HEK293 (cell line): ENCODE data around the gene TERC.

Source experiments
- GFI1B ChIP-seq: fragments of 450-650 bp; formaldehyde crosslinking; IDR thresholded peaks from 2 replicates; pipeline ENCODE4 v1.5.1; 2016; ENCODE audit warnings: missing biosample characterization, missing genetic modification characterization
- GLIS2 ChIP-seq: fragments of 450-650 bp; formaldehyde crosslinking; IDR thresholded peaks from 2 replicates; pipeline ENCODE4 v1.5.1; 2016; ENCODE audit warnings: missing biosample characterization, missing genetic modification characterization
- HOXA7 ChIP-seq: sonication (generic); formaldehyde crosslinking; IDR thresholded peaks from 2 replicates; pipeline ENCODE4 v1.8.1; 2022; ENCODE audit warnings: missing genetic modification reagents, borderline replicate concordance
- KLF1 ChIP-seq: fragments of 450-650 bp; formaldehyde crosslinking; IDR thresholded peaks from 2 replicates; pipeline ENCODE4 v1.5.1; 2016; ENCODE audit warnings: missing biosample characterization, missing genetic modification characterization
- PRDM1 ChIP-seq: fragments of 450-650 bp; formaldehyde crosslinking; IDR thresholded peaks from 2 replicates; pipeline ENCODE4; 2016; ENCODE audit warnings: missing biosample characterization, missing genetic modification characterization
- SALL2 ChIP-seq: fragments of 450-650 bp; formaldehyde crosslinking; IDR thresholded peaks from 2 replicates; pipeline ENCODE4 v1.5.0; 2017; ENCODE audit warnings: missing biosample characterization, mild to moderate bottlenecking, missing genetic modification characterization, borderline replicate concordance
- SCRT2 ChIP-seq: fragments of 450-650 bp; formaldehyde crosslinking; IDR thresholded peaks from 2 replicates; pipeline ENCODE4 v1.5.1; 2016; ENCODE audit warnings: missing biosample characterization, missing genetic modification characterization
- SETDB1 ChIP-seq: IDR thresholded peaks from one replicate; pipeline ENCODE4 v1.6.1; 2017; ENCODE audit warnings: mild to moderate bottlenecking, low read length, moderate library complexity, mixed read lengths; ENCODE audit not compliant: insufficient read length
- TCF7L2 ChIP-seq: IDR thresholded peaks from 2 replicates; pipeline ENCODE4 v1.6.1; 2011; ENCODE audit warnings: low read depth, mild to moderate bottlenecking, inconsistent platforms, low read length, moderate library complexity, borderline replicate concordance
- YY1 ChIP-seq: fragments of 450-650 bp; formaldehyde crosslinking; IDR thresholded peaks from 2 replicates; pipeline ENCODE4 v1.5.1; 2018; ENCODE audit warnings: missing biosample characterization, missing genetic modification characterization
- ZBTB1 ChIP-seq: fragments of 450-650 bp; formaldehyde crosslinking; IDR thresholded peaks from 2 replicates; pipeline ENCODE4 v1.5.1; 2016; ENCODE audit warnings: missing biosample characterization, missing genetic modification characterization
- ZBTB17 ChIP-seq: fragments of 450-650 bp; formaldehyde crosslinking; IDR thresholded peaks from 2 replicates; pipeline ENCODE4 v1.5.1; 2016; ENCODE audit warnings: missing biosample characterization, missing genetic modification characterization
- ZIC2 ChIP-seq: fragments of 450-650 bp; formaldehyde crosslinking; IDR thresholded peaks from 2 replicates; pipeline ENCODE4 v1.5.1; 2016; ENCODE audit warnings: missing biosample characterization, missing genetic modification characterization
- ZNF112 ChIP-seq: fragments of 450-650 bp; formaldehyde crosslinking; IDR thresholded peaks from 2 replicates; pipeline ENCODE4 v1.5.0; 2017; ENCODE audit warnings: missing biosample characterization, missing genetic modification characterization
- ZNF174 ChIP-seq: fragments of 450-650 bp; formaldehyde crosslinking; IDR thresholded peaks from 2 replicates; pipeline ENCODE4 v1.5.0; 2017; ENCODE audit warnings: missing biosample characterization, mild to moderate bottlenecking, missing genetic modification characterization
- ZNF19 ChIP-seq: fragments of 450-650 bp; formaldehyde crosslinking; IDR thresholded peaks from 2 replicates; pipeline ENCODE4; 2016; ENCODE audit warnings: missing biosample characterization, missing genetic modification characterization, low read depth
- ZNF292 ChIP-seq: fragments of 450-650 bp; formaldehyde crosslinking; IDR thresholded peaks from 2 replicates; pipeline ENCODE4 v1.5.1; 2016; ENCODE audit warnings: low read depth, missing biosample characterization, missing genetic modification characterization, borderline replicate concordance
- ZNF311 ChIP-seq: fragments of 450-650 bp; formaldehyde crosslinking; IDR thresholded peaks from 2 replicates; pipeline ENCODE4 v1.5.1; 2017; ENCODE audit warnings: missing biosample characterization, missing genetic modification characterization, borderline replicate concordance
- ZNF423 ChIP-seq: fragments of 450-650 bp; formaldehyde crosslinking; IDR thresholded peaks from 2 replicates; pipeline ENCODE4 v1.5.1; 2016; ENCODE audit warnings: missing biosample characterization, missing genetic modification characterization
- ZNF473 ChIP-seq: fragments of 450-650 bp; formaldehyde crosslinking; IDR thresholded peaks from 2 replicates; pipeline ENCODE4 v1.5.1; 2017; ENCODE audit warnings: missing biosample characterization, missing genetic modification characterization
- ZNF530 ChIP-seq: fragments of 450-650 bp; formaldehyde crosslinking; IDR thresholded peaks from 2 replicates; pipeline ENCODE4 v1.5.1; 2016; ENCODE audit warnings: low read depth, missing biosample characterization, missing genetic modification characterization
- ZNF560 ChIP-seq: fragments of 450-650 bp; formaldehyde crosslinking; IDR thresholded peaks from 2 replicates; pipeline ENCODE4 v1.5.1; 2017; ENCODE audit warnings: missing biosample characterization, missing genetic modification characterization, borderline replicate concordance
- ZNF670 ChIP-seq: fragments of 450-650 bp; formaldehyde crosslinking; IDR thresholded peaks from 2 replicates; pipeline ENCODE4 v1.5.1; 2016; ENCODE audit warnings: missing biosample characterization, missing genetic modification characterization, low read depth
- ZNF792 ChIP-seq: fragments of 450-650 bp; formaldehyde crosslinking; IDR thresholded peaks from 2 replicates; pipeline ENCODE4 v1.5.1; 2016; ENCODE audit warnings: missing biosample characterization, missing genetic modification characterization
- TF ChIP-seq, protein P1 (sequence below): fragments of 450-650 bp; formaldehyde crosslinking; IDR thresholded peaks from 2 replicates; pipeline ENCODE4 v1.5.1; 2016; ENCODE audit warnings: missing biosample characterization, missing genetic modification characterization
- TF ChIP-seq, protein P2 (sequence below): fragments of 450-650 bp; formaldehyde crosslinking; IDR thresholded peaks from 2 replicates; pipeline ENCODE4 v1.5.1; 2016; ENCODE audit warnings: missing biosample characterization, missing genetic modification characterization, low read depth
- TF ChIP-seq, protein P3 (sequence below): fragments of 450-650 bp; formaldehyde crosslinking; IDR thresholded peaks from 2 replicates; pipeline ENCODE4 v1.5.1; 2016; ENCODE audit warnings: missing biosample characterization, missing genetic modification characterization
- TF ChIP-seq, protein P4 (sequence below): fragments of 450-650 bp; formaldehyde crosslinking; IDR thresholded peaks from 2 replicates; pipeline ENCODE4 v1.5.1; 2016; ENCODE audit warnings: missing biosample characterization, missing genetic modification characterization
- TF ChIP-seq, protein P5 (sequence below): fragments of 450-650 bp; formaldehyde crosslinking; IDR thresholded peaks from 2 replicates; pipeline ENCODE4 v1.5.1; 2016; ENCODE audit warnings: missing biosample characterization, missing genetic modification characterization

The TERC gene

DNA sequence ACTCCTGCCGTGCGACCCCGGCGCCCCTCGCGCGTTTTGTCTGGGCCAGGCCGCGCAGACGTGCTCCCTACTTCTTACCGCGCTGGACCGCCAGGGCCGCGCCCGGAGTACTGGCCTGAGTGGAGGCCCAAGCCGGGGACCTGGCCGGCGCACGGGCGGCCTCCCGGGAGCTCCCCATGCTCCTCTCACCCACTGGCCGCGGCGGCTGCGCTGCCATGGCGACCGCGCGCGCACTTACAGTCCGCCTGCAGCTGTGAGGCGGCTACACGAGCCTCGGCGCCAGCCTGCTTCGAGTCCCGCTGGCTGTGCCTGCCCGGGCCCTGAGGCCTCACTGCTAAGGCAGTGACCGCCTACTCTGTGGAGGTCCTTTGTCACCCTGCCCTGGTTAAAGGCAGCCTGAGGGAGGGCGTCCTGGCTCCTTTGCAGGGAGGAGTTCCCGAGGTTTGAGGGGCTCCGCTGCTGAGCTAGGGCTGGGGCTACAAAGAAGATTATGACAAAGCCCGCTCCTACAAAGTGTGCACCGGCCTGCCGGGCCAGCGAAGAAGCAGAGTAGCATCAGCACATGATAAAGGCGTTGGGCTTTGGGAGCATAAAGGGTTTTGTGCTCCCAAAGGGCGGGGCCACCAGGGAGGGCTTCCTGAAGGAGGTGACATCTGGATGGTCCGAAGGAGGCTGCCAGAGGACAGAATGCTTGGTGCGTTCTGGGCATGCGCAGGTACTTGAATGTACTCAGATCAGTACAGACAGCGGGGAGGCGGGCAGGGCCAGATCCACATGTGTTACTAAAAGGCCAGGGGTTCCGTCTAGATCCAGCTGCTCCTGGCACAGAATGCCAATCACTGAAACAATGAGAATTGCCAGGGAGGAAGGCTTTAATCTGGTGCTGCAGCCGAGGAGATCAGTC lies 47.7 kb upstream of the TERC start, which contains the start of the genes LRRC34 and LRRIQ4 (continued):
- TF ChIP-seq, protein P1, sequence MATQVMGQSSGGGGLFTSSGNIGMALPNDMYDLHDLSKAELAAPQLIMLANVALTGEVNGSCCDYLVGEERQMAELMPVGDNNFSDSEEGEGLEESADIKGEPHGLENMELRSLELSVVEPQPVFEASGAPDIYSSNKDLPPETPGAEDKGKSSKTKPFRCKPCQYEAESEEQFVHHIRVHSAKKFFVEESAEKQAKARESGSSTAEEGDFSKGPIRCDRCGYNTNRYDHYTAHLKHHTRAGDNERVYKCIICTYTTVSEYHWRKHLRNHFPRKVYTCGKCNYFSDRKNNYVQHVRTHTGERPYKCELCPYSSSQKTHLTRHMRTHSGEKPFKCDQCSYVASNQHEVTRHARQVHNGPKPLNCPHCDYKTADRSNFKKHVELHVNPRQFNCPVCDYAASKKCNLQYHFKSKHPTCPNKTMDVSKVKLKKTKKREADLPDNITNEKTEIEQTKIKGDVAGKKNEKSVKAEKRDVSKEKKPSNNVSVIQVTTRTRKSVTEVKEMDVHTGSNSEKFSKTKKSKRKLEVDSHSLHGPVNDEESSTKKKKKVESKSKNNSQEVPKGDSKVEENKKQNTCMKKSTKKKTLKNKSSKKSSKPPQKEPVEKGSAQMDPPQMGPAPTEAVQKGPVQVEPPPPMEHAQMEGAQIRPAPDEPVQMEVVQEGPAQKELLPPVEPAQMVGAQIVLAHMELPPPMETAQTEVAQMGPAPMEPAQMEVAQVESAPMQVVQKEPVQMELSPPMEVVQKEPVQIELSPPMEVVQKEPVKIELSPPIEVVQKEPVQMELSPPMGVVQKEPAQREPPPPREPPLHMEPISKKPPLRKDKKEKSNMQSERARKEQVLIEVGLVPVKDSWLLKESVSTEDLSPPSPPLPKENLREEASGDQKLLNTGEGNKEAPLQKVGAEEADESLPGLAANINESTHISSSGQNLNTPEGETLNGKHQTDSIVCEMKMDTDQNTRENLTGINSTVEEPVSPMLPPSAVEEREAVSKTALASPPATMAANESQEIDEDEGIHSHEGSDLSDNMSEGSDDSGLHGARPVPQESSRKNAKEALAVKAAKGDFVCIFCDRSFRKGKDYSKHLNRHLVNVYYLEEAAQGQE (tag by site-specific recombination): 0 out of 2 replicates have a peak, but pooled peaks have one; percentile 36
- no peak for TF ChIP-seq ZNF112 (tag by site-specific recombination)
- peak; percentile 67 for TF ChIP-seq YY1 (tag by site-specific recombination)
- no peak for TF ChIP-seq GFI1B (tag by site-specific recombination)
- no peak for TF ChIP-seq SCRT2
- TF ChIP-seq, protein P2, sequence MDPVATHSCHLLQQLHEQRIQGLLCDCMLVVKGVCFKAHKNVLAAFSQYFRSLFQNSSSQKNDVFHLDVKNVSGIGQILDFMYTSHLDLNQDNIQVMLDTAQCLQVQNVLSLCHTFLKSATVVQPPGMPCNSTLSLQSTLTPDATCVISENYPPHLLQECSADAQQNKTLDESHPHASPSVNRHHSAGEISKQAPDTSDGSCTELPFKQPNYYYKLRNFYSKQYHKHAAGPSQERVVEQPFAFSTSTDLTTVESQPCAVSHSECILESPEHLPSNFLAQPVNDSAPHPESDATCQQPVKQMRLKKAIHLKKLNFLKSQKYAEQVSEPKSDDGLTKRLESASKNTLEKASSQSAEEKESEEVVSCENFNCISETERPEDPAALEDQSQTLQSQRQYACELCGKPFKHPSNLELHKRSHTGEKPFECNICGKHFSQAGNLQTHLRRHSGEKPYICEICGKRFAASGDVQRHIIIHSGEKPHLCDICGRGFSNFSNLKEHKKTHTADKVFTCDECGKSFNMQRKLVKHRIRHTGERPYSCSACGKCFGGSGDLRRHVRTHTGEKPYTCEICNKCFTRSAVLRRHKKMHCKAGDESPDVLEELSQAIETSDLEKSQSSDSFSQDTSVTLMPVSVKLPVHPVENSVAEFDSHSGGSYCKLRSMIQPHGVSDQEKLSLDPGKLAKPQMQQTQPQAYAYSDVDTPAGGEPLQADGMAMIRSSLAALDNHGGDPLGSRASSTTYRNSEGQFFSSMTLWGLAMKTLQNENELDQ (tag by site-specific recombination): no peak
- TF ChIP-seq ZNF292 (tag by site-specific recombination): no peak
- TF ChIP-seq ZNF423: no peak
- TF ChIP-seq ZBTB1 (tag by site-specific recombination): no peak
- TF ChIP-seq KLF1 (tag by site-specific recombination): peak; percentile 37; the same call in 1 of the 2 replicates
- no peak for TF ChIP-seq SALL2 (tag by site-specific recombination)
- no peak for TF ChIP-seq PRDM1
- TF ChIP-seq ZNF792 (tag by site-specific recombination): no peak
- TF ChIP-seq ZBTB17 (tag by site-specific recombination): peak; percentile 77
- no peak for TF ChIP-seq ZNF19 (tag by site-specific recombination)
- TF ChIP-seq ZNF473 (tag by site-specific recombination): no peak
- peak; percentile 97 for TF ChIP-seq GLIS2 (tag by site-specific recombination)
- no peak for TF ChIP-seq HOXA7 (CRISPR knock-in tag)
- TF ChIP-seq ZNF670 (tag by site-specific recombination): no peak
- TF ChIP-seq SETDB1: no peak
- TF ChIP-seq ZNF560 (tag by site-specific recombination): no peak
- TF ChIP-seq, protein P3, sequence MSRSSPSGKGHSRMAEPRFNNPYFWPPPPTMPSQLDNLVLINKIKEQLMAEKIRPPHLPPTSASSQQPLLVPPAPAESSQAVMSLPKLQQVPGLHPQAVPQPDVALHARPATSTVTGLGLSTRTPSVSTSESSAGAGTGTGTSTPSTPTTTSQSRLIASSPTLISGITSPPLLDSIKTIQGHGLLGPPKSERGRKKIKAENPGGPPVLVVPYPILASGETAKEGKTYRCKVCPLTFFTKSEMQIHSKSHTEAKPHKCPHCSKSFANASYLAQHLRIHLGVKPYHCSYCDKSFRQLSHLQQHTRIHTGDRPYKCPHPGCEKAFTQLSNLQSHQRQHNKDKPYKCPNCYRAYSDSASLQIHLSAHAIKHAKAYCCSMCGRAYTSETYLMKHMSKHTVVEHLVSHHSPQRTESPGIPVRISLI (tag by site-specific recombination): no peak
- TF ChIP-seq TCF7L2: no peak
- TF ChIP-seq, protein P4, sequence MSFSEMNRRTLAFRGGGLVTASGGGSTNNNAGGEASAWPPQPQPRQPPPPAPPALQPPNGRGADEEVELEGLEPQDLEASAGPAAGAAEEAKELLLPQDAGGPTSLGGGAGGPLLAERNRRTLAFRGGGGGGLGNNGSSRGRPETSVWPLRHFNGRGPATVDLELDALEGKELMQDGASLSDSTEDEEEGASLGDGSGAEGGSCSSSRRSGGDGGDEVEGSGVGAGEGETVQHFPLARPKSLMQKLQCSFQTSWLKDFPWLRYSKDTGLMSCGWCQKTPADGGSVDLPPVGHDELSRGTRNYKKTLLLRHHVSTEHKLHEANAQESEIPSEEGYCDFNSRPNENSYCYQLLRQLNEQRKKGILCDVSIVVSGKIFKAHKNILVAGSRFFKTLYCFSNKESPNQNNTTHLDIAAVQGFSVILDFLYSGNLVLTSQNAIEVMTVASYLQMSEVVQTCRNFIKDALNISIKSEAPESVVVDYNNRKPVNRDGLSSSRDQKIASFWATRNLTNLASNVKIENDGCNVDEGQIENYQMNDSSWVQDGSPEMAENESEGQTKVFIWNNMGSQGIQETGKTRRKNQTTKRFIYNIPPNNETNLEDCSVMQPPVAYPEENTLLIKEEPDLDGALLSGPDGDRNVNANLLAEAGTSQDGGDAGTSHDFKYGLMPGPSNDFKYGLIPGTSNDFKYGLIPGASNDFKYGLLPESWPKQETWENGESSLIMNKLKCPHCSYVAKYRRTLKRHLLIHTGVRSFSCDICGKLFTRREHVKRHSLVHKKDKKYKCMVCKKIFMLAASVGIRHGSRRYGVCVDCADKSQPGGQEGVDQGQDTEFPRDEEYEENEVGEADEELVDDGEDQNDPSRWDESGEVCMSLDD (tag by site-specific recombination): peak; percentile 7; the same call in 1 of the 2 replicates
- TF ChIP-seq, protein P5, sequence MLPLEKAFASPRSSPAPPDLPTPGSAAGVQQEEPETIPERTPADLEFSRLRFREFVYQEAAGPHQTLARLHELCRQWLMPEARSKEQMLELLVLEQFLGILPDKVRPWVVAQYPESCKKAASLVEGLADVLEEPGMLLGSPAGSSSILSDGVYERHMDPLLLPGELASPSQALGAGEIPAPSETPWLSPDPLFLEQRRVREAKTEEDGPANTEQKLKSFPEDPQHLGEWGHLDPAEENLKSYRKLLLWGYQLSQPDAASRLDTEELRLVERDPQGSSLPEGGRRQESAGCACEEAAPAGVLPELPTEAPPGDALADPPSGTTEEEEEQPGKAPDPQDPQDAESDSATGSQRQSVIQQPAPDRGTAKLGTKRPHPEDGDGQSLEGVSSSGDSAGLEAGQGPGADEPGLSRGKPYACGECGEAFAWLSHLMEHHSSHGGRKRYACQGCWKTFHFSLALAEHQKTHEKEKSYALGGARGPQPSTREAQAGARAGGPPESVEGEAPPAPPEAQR (tag by site-specific recombination): no peak
- TF ChIP-seq ZNF530 (tag by site-specific recombination): no peak
- TF ChIP-seq ZNF174 (tag by site-specific recombination): no peak
- TF ChIP-seq ZIC2: peak; percentile 76
- no peak for TF ChIP-seq ZNF311 (tag by site-specific recombination)
